ENCODE measurements around the gene UBE2D4. TPM values are rescaled to one million over a fixed set of nuclear protein-coding genes. Genes with fewer than 3 reads are reported as not detected.
"Not testable (repeated sequence)": the region's sequence is repeated elsewhere in the genome, so short reads cannot be mapped to it uniquely, and the experiment has no call there.

The UBE2D4 gene
- total and polyA plus RNA-seq, 9 of the 15 experiments (the other 6 are each of a cell fraction or from before 2014, with no cell fraction given): 3.3 to 16.2 (median 7.5) TPM

GRCh38 chr7:43974725-43975482 lies 48.7 kb downstream of the UBE2D4 start:
- H3K9me3 ChIP-seq (replicated peaks; ENCODE audit: control insufficient read depth, insufficient read depth, low read depth, low read length); intact Hi-C loops (cut with micrococcal nuclease); H3K36me3 ChIP-seq (ENCODE audit: control insufficient read depth, insufficient read depth, low read length); BruUV-seq (replicated peaks); CTCF ChIA-PET (ENCODE audit: low intra/inter-chr PET ratio); POLR2A ChIA-PET; H3K9me1 ChIP-seq (ENCODE audit: control insufficient read depth, insufficient read depth, low read length); H3K4me3 ChIP-seq; H3K4me2 ChIP-seq (ENCODE audit: insufficient read depth, low read length); FAIRE-seq; DNase-seq (ENCODE audit: extremely low read depth in 1 of 4, low spot score in 3 of 4); H3K27ac ChIP-seq (ENCODE audit: extremely low read depth, low read depth, low read length); H3K9ac ChIP-seq (ENCODE audit: insufficient read depth in 1 of 2, low read depth in 2 of 2, low read length in 2 of 2); H3K4me1 ChIP-seq (replicated peaks in 1 of 2; ENCODE audit: control insufficient read depth in 2 of 2, insufficient read depth in 2 of 2, low read length in 2 of 2); H3K79me2 ChIP-seq (ENCODE audit: control insufficient read depth, insufficient read depth, low read length); H4K20me1 ChIP-seq (replicated peaks; ENCODE audit: control insufficient read depth, insufficient read depth, low read length); H3K27me3 ChIP-seq (ENCODE audit: control insufficient read depth in 2 of 2, insufficient read depth in 2 of 2, low read length in 2 of 2); in situ Hi-C loops (cut with MboI): not testable (repeated sequence)
- ATAC-seq: peak; percentile 58
- 27% methylated on average over 9 of the region's 10 CpGs for whole genome bisulfite sequencing (ENCODE audit: insufficient coverage, low coverage, missing lambda C conversion rate)
- peak overlapping the region; percentile 63; the same call in 1 of the 2 replicates for H2AFZ ChIP-seq (ENCODE audit: low read depth, low read length)

GRCh38 chr7:43977525-43977924 lies 51.3 kb downstream of the UBE2D4 start:
- H3K9me1 ChIP-seq (ENCODE audit: control insufficient read depth, insufficient read depth, low read length): no peaks in the 10 kb centered on the region
- H3K79me2 ChIP-seq (ENCODE audit: control insufficient read depth, insufficient read depth, low read length): no peaks in the 10 kb centered on the region
- no peak overlapping the region for H3K4me3 ChIP-seq
- H3K36me3 ChIP-seq (ENCODE audit: control insufficient read depth, insufficient read depth, low read length): no peaks in the 10 kb centered on the region
- DNase-seq (ENCODE audit: extremely low read depth in 1 of 4, low spot score in 3 of 4) (no peak), ATAC-seq (no peak), FAIRE-seq (no peak)
- BruUV-seq (replicated peaks): no TSS peak
- no peak overlapping the region for H2AFZ ChIP-seq (ENCODE audit: low read depth, low read length)
- POLR2A ChIA-PET: no interaction called here
- no peaks in the 10 kb centered on the region for H4K20me1 ChIP-seq (replicated peaks; ENCODE audit: control insufficient read depth, insufficient read depth, low read length)
- WGBS (ENCODE audit: insufficient coverage, low coverage, missing lambda C conversion rate): 0% methylated on average over 1 of the region's 1 CpG
- in situ Hi-C loops (cut with MboI) (no loop called here), intact Hi-C loops (cut with micrococcal nuclease) (no loop called here)
- peaks cover 0 to 4% of the 10 kb centered on the region in 2 experiments; a peak in 1 of 5 replicates for H3K4me1 ChIP-seq (replicated peaks in 1 of 2; ENCODE audit: control insufficient read depth in 2 of 2, insufficient read depth in 2 of 2, low read length in 2 of 2)
- CTCF ChIA-PET (ENCODE audit: low intra/inter-chr PET ratio): no interaction called here
- no peaks in the 10 kb centered on the region for H3K27me3 ChIP-seq (ENCODE audit: control insufficient read depth in 2 of 2, insufficient read depth in 2 of 2, low read length in 2 of 2)
- H3K4me2 ChIP-seq (ENCODE audit: insufficient read depth, low read length): no peak overlapping the region
- H3K27ac ChIP-seq (ENCODE audit: extremely low read depth, low read depth, low read length): no peak overlapping the region
- H3K9ac ChIP-seq (ENCODE audit: insufficient read depth in 1 of 2, low read depth in 2 of 2, low read length in 2 of 2): no peak overlapping the region
- H3K9me3 ChIP-seq (replicated peaks; ENCODE audit: control insufficient read depth, insufficient read depth, low read depth, low read length): no peaks in the 10 kb centered on the region
- TF ChIP-seq TGIF2 (CRISPR knock-in tag; IDR thresholded peaks at IDR 0.05): no peak
- peak; percentile 64; the same call in 1 of the 2 replicates for TF ChIP-seq MTA1 (IDR thresholded peaks at IDR 0.05; ENCODE audit: borderline replicate concordance)
- no peak for TF ChIP-seq TCF3 (CRISPR knock-in tag; IDR thresholded peaks at IDR 0.05)
- TF ChIP-seq FOXA3 (CRISPR knock-in tag; conservative IDR thresholded peaks at IDR 0.05 in 1 of 2, IDR thresholded peaks at IDR 0.05 in 1 of 2): no peak
- no peak for TF ChIP-seq SREBF2 (CRISPR knock-in tag; IDR thresholded peaks at IDR 0.05)
- TF ChIP-seq ZNF75A (CRISPR knock-in tag; IDR thresholded peaks at IDR 0.05): no peak
- peak; percentile 51 for TF ChIP-seq ATF3 (IDR thresholded peaks at IDR 0.05)
- TF ChIP-seq ATF3 (CRISPR knock-in tag; conservative IDR thresholded peaks at IDR 0.05): no peak
- no peak for TF ChIP-seq EHMT2 (IDR thresholded peaks at IDR 0.05)
- no peak for TF ChIP-seq ARID3B (CRISPR knock-in tag; IDR thresholded peaks at IDR 0.05; ENCODE audit: borderline replicate concordance)
- no peak for TF ChIP-seq LEF1 (IDR thresholded peaks at IDR 0.05)
- no peak for TF ChIP-seq ZNF449 (CRISPR knock-in tag; IDR thresholded peaks at IDR 0.05)
- TF ChIP-seq ZEB2 (IDR thresholded peaks at IDR 0.05): no peak
